ENCODE results near the gene KIAA0825.
"Not testable (repeated sequence)": the region's sequence is repeated elsewhere in the genome, so short reads cannot be mapped to it uniquely, and the experiment has no call there.

KIAA0825 gene

GRCh38 chr5:94181895-94182294 lies 436.5 kb downstream of the KIAA0825 start:
- in situ Hi-C loops (cut with HindIII; ENCODE audit: low sequenced_read_pairs): no loop called here
- no peak for DNase-seq (ENCODE audit: low read depth)
- TF ChIP-seq CTCF (IDR thresholded peaks at IDR 0.05; ENCODE audit: low read depth, low read length, missing control alignments): no peak
- H3K4me3 ChIP-seq (ENCODE audit: low read depth, low read length): no peak overlapping the region

- no peak overlapping the region for H3K4me3 ChIP-seq (ENCODE audit: low read depth, low read length)
- no peak for DNase-seq (ENCODE audit: low read depth)
- no peak for TF ChIP-seq CTCF (IDR thresholded peaks at IDR 0.05; ENCODE audit: low read depth, low read length, missing control alignments)
- in situ Hi-C loops (cut with HindIII; ENCODE audit: low sequenced_read_pairs): no loop called here
Observed at GRCh38 chr5:94180761-94181160, 437.6 kb downstream of the KIAA0825 start.

GRCh38 chr5:94175912-94176311 lies 442.5 kb downstream of the KIAA0825 start:
- TF ChIP-seq CTCF (IDR thresholded peaks at IDR 0.05; ENCODE audit: low read depth, low read length, missing control alignments): no peak
- no peak for DNase-seq (ENCODE audit: low read depth)
- in situ Hi-C loops (cut with HindIII; ENCODE audit: low sequenced_read_pairs): no loop called here
- H3K4me3 ChIP-seq (ENCODE audit: low read depth, low read length): no peak overlapping the region

- no peak for TF ChIP-seq CTCF (IDR thresholded peaks at IDR 0.05; ENCODE audit: low read depth, low read length, missing control alignments)
- H3K4me3 ChIP-seq (ENCODE audit: low read depth, low read length): no peak overlapping the region
- in situ Hi-C loops (cut with HindIII; ENCODE audit: low sequenced_read_pairs): no loop called here
- DNase-seq (ENCODE audit: low read depth): no peak
Observed at GRCh38 chr5:94174748-94175411, 443.5 kb downstream of the KIAA0825 start.

DNA sequence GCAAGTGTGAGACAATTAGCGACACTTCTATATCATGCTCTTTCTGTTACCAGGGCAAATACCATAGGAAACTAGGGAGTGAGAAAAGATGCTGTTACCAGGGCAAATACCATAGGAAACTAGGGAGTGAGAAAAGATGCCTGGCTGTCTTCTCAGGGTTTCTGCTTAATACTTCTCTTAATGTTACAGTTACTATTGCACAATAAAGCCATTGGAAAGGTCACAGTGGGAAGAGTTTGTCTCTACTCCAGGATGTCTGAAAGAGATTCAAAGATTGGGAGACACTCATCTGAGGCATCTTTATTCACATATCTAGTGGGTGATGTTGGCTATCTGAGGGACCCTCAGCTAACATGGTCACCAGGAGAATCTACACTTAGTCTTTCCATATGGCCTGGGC lies 445.3 kb downstream of the KIAA0825 start:
- in situ Hi-C loops (cut with HindIII; ENCODE audit: low sequenced_read_pairs): no loop called here
- no peak overlapping the region for H3K4me3 ChIP-seq (ENCODE audit: low read depth, low read length)
- no peak for DNase-seq (ENCODE audit: low read depth)

DNA sequence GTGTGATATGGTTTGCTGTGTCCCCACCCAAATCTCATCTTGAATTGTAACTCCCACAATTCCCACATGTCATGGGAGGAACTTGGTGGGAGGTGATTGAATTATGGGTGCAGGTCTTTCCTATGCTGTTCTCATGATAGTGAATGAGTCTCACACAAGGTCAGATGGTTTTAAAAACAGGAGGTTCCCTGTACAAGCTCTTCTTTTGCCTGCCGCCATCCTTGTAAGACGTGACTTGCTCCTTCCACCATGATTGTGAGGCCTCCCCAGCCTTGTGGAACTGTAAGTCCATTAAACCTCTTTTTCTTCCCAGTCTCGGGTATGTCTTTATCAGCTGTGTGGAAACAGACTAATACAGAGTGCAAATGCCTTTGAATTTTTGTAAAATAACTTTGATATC lies 447.3 kb downstream of the KIAA0825 start:
- H3K4me3 ChIP-seq (ENCODE audit: low read depth, low read length); in situ Hi-C loops (cut with HindIII; ENCODE audit: low sequenced_read_pairs); DNase-seq (ENCODE audit: low read depth): not testable (repeated sequence)

More for the DNA sequence above, 445.3 kb downstream of the KIAA0825 start:
- TF ChIP-seq CTCF (IDR thresholded peaks at IDR 0.05; ENCODE audit: low read depth, low read length, missing control alignments): no peak

DNA sequence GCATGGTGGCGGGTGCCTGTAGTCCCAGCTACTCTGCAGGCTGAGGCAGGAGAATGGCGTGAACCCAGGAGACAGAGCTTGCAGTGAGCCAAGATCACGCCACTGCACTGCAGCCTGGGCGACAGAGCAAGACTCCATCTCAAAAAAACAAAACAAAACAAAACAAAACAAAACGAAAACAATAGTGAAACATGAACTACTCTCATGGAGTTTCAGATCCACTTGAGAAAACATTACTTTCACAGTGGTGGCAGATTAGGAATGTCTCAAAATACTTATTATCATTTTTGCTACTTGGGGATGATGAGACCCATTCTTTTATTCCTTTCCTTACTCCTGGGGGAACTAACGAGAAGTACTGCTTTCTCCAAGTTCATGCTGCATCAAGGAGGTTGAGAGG lies 448.2 kb downstream of the KIAA0825 start:
- in situ Hi-C loops (cut with HindIII; ENCODE audit: low sequenced_read_pairs); DNase-seq (ENCODE audit: low read depth); H3K4me3 ChIP-seq (ENCODE audit: low read depth, low read length): not testable (repeated sequence)

GRCh38 chr5:94168151-94168550 lies 450.3 kb downstream of the KIAA0825 start:
- no peak for DNase-seq (ENCODE audit: low read depth)
- no peak overlapping the region for H3K4me3 ChIP-seq (ENCODE audit: low read depth, low read length)
- TF ChIP-seq CTCF (IDR thresholded peaks at IDR 0.05; ENCODE audit: low read depth, low read length, missing control alignments): no peak
- in situ Hi-C loops (cut with HindIII; ENCODE audit: low sequenced_read_pairs): no loop called here
